ENCODE results near the gene HOXD8. TPM values are rescaled to one million over a fixed set of nuclear protein-coding genes. Genes with fewer than 3 reads are reported as not detected.

HOXD8 gene
- total and polyA plus RNA-seq, 9 of the 15 experiments (the other 6 are each of a cell fraction or from before 2014, with no cell fraction given) = 0.04 to 0.15 TPM; not detected in 7

DNA sequence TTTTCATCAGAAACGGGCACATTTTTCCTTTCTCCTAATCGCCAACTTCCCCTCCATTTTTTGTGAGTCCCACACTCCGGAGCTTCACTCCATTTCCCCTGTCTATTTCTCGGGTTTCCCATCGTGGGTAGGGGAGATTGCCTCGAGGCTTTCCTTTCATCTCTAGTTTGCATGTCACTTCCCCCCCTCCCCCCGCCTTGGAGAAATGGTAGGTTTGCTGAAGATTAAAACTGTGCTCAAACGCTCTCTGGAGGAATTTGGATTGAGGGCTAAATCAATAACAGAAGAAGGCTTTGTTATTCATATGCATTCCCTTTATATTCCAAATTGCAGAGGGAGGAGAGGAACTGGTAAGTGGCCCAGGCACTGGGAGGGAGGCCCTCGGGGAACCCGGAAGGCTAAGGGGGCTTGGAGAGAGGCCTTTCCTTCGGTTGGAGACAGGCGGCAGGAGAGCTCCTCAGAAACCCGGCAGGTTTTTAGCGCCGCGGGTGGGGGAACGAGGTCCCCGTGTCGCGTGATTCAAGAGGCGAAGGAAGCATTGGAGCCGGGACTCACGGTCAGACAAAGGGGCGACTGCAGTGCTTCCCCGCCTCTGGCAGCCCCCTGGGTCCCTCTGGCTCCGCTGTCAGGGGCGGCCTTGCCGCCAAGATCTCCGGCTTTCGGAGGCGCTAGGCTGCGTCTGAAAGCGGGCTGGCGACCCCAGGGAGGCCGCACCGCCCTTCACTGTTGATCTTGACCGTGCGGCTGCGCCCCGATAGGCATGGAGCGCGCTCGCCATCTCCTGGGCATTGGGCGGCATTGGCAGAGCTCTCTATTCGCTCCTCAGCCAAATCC, 32.3 kb upstream of the HOXD8 start (continued):
- TF ChIP-seq, protein P1, sequence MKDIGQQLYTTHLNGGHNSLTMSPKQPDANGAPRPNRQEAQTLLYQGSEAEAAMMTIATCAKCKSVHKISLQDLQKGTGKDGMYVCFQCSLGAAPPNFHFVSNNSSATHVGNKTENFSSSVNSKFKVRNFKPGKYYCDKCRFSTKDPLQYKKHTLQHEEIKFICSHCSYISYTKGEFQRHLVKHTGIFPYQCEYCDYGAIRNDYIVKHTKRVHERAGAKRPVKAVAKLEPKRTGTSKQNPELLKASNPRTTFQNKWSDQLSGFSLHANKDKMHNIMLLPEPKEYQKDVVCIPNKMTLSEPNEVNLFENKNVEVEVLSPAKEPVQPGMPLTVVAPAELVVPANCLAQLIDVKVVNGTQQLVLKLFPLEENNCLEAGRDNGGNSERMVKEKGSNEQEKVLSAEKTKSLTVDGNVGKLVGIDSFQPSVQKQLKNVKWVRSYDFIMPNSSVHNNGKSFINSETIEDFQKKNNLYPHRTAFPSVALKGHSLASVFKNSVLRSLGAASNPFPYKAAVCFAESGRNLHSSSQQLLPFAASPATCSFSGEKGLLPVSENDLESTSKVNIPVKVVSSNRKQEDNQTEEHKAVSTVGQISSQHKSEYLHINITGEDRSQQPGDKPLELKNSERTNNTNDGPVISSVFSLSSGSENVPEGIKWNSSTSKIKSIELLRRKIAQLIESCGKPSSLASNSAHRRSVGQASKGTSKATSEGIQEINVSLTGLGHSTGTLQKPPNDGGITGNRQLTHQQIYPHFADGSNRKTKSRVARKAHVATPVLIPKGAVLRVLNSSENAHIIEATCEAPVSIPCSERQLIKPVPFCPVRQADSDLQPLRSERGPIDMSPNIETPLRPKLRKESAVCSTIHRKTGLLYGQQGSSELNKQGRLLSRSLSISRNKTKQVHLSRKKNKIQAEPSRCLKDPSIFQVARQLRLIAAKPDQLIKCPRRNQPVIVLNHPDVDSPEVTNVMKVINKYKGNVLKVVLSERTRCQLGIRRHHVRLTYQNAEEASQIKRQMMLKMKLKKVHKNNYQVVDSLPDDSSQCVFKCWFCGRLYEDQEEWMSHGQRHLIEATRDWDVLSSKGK (CRISPR knock-in tag; IDR thresholded peaks at IDR 0.05) = no peak
- TF ChIP-seq NFIX (CRISPR knock-in tag; IDR thresholded peaks at IDR 0.05; ENCODE audit: low read depth) = no peak
- TF ChIP-seq KLF13 (tag; IDR thresholded peaks at IDR 0.05; ENCODE audit: borderline replicate concordance, low read depth) = no peak
- TF ChIP-seq ZNF644 (tag; IDR thresholded peaks at IDR 0.05; ENCODE audit: low read depth) = no peak
- TF ChIP-seq NR1H2 (CRISPR knock-in tag; IDR thresholded peaks at IDR 0.05) = no peak
- no peak for TF ChIP-seq CBX1 (IDR thresholded peaks at IDR 0.05; ENCODE audit: low read depth)
- TF ChIP-seq TOE1 (IDR thresholded peaks at IDR 0.05; ENCODE audit: borderline replicate concordance) = 0 out of 2 replicates have a peak, but pooled peaks have one; percentile 26
- no peak for TF ChIP-seq TOE1 (CRISPR knock-in tag; IDR thresholded peaks at IDR 0.05; ENCODE audit: borderline replicate concordance, low read depth)
- TF ChIP-seq CC2D1A (IDR thresholded peaks at IDR 0.05) = 0 out of 2 replicates have a peak, but pooled peaks have one; percentile 32
- TF ChIP-seq, protein P2, sequence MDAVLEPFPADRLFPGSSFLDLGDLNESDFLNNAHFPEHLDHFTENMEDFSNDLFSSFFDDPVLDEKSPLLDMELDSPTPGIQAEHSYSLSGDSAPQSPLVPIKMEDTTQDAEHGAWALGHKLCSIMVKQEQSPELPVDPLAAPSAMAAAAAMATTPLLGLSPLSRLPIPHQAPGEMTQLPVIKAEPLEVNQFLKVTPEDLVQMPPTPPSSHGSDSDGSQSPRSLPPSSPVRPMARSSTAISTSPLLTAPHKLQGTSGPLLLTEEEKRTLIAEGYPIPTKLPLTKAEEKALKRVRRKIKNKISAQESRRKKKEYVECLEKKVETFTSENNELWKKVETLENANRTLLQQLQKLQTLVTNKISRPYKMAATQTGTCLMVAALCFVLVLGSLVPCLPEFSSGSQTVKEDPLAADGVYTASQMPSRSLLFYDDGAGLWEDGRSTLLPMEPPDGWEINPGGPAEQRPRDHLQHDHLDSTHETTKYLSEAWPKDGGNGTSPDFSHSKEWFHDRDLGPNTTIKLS (IDR thresholded peaks at IDR 0.05; ENCODE audit: borderline replicate concordance, low read depth) = peak; percentile 18; the same call in 1 of the 2 replicates
- TF ChIP-seq, protein P3, sequence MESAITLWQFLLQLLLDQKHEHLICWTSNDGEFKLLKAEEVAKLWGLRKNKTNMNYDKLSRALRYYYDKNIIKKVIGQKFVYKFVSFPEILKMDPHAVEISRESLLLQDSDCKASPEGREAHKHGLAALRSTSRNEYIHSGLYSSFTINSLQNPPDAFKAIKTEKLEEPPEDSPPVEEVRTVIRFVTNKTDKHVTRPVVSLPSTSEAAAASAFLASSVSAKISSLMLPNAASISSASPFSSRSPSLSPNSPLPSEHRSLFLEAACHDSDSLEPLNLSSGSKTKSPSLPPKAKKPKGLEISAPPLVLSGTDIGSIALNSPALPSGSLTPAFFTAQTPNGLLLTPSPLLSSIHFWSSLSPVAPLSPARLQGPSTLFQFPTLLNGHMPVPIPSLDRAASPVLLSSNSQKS (CRISPR knock-in tag; IDR thresholded peaks at IDR 0.05) = no peak
- no peak for TF ChIP-seq HNRNPLL (IDR thresholded peaks at IDR 0.05; ENCODE audit: low read depth, low read length, poor library complexity, severe bottlenecking)
- TF ChIP-seq, protein P4, sequence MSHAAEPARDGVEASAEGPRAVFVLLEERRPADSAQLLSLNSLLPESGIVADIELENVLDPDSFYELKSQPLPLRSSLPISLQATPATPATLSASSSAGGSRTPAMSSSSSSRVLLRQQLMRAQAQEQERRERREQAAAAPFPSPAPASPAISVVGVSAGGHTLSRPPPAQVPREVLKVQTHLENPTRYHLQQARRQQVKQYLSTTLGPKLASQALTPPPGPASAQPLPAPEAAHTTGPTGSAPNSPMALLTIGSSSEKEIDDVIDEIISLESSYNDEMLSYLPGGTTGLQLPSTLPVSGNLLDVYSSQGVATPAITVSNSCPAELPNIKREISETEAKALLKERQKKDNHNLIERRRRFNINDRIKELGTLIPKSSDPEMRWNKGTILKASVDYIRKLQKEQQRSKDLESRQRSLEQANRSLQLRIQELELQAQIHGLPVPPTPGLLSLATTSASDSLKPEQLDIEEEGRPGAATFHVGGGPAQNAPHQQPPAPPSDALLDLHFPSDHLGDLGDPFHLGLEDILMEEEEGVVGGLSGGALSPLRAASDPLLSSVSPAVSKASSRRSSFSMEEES (CRISPR knock-in tag; IDR thresholded peaks at IDR 0.05) = no peak
- TF ChIP-seq, protein P5, sequence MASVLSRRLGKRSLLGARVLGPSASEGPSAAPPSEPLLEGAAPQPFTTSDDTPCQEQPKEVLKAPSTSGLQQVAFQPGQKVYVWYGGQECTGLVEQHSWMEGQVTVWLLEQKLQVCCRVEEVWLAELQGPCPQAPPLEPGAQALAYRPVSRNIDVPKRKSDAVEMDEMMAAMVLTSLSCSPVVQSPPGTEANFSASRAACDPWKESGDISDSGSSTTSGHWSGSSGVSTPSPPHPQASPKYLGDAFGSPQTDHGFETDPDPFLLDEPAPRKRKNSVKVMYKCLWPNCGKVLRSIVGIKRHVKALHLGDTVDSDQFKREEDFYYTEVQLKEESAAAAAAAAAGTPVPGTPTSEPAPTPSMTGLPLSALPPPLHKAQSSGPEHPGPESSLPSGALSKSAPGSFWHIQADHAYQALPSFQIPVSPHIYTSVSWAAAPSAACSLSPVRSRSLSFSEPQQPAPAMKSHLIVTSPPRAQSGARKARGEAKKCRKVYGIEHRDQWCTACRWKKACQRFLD (CRISPR knock-in tag; IDR thresholded peaks at IDR 0.05) = no peak
- TF ChIP-seq NR4A1 (CRISPR knock-in tag; IDR thresholded peaks at IDR 0.05) = no peak
- TF ChIP-seq NR4A1 (tag; IDR thresholded peaks at IDR 0.05) = no peak; the same call in 1 of the 2 replicates
- TF ChIP-seq COPS2 (conservative IDR thresholded peaks at IDR 0.05) = no peak
- no peak for TF ChIP-seq MAFG (tag; conservative IDR thresholded peaks at IDR 0.05)

Data from K562 (cell line).